ENCODE data around the gene BANP.
"Not testable (repeated sequence)": the region's sequence is repeated elsewhere in the genome, so short reads cannot be mapped to it uniquely, and the experiment has no call there.

DNA sequence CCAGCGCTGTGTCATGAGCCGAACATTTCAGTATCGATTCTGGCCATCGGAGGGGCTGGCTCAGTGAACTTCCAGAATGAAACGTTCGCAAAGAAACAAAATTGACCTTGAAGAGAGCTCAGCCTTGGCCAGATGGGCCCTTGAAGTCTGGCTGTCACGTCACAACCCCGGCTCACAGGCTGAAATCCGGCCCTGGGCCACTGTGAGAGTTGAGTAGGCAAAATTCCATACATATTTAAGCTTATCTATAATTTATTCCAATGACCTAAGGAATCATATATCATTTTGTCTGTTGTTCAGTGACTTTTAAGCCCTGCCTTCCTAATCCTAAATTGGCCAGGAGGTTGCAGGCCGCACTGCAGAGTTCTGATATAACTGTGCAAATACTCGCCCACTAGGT is 170.2 kb downstream of the BANP start:
- not testable (repeated sequence) for TF ChIP-seq EZH2 (IDR thresholded peaks at IDR 0.05; ENCODE audit: insufficient read depth, poor library complexity, severe bottlenecking); EZH2phosphoT487 (IDR thresholded peaks at IDR 0.05; ENCODE audit: insufficient read depth, low read depth)

Measured in GM23248 (cell line).